Pancreas (tissue), 10 donors: ENCODE data around the gene MRGPRX2. TPM values are rescaled to one million over a fixed set of nuclear protein-coding genes. Genes with fewer than 3 reads are reported as not detected.
A peak's percentile ranks its signal among the peaks of the same experiment; 100 is the strongest.

Source experiments
- ATAC-seq, 4 donors: fragments of 200-7000 bp; cut with Tn5 transposase; one replicate each; pipeline versions ENCODE4 v1.8.0 to v1.9.1; 2020; ENCODE audit warnings: mild to moderate bottlenecking in 4 of 4, moderate library complexity in 4 of 4
- DNase-seq, 6 donors: peaks; one replicate each; pipeline ENCODE4 v3.0.0-alpha.2; 2020
- FAIRE-seq: peaks from 2 replicates; lab custom pipeline; 2012; peaks lifted over from hg19 to GRCh38; lab: Jason Lieb, UNC
- H3K27ac ChIP-seq, 4 donors: fragments of 200-600 bp; sonication (generic); 1 replicate in 3 of 4; 2 replicates in 1 of 4; pipeline versions ENCODE4 v1.5.0 to v1.8.0; 2020
- H3K27me3 ChIP-seq, 4 donors: fragments of 200-600 bp; one replicate each; pipeline ENCODE4 v1.8.0; 2021
- H3K36me3 ChIP-seq, 3 donors: fragments of 200-600 bp; sonication (generic) in 1 of 3; one replicate each; pipeline versions ENCODE4 v1.5.0 to v1.8.0; 2020 to 2021
- H3K4me1 ChIP-seq, 3 donors: fragments of 200-600 bp; one replicate each; pipeline ENCODE4 v1.8.0; 2021
- H3K4me3 ChIP-seq, 4 donors: fragments of 200-600 bp; sonication (generic) in 2 of 4; one replicate each; pipeline versions ENCODE4 v1.5.0 to v1.8.0; 2020 to 2021
- H3K9me3 ChIP-seq, 4 donors: fragments of 200-600 bp; one replicate each; pipeline ENCODE4 v1.8.0; 2021
- CTCF ChIP-seq, 4 donors: fragments of 200-600 bp; sonication (generic) in 3 of 4; IDR thresholded peaks; one replicate each; pipeline versions ENCODE4 v1.5.0 to v1.8.0; 2021; ENCODE audit warnings: antibody characterized with exemption in 4 of 4
- WGBS, 2 donors: extraction: QIAGEN DNeasy Blood & Tissue Kit; methylation state at CpG; one replicate each; pipeline ENCODE4 v1.1.7; 2013; 5-methylcytosine and 5-hydroxymethylcytosine counted together
- intact Hi-C, 3 donors: fragments of 100-400 bp; cut with DNase I; formaldehyde crosslinking; loops; one replicate each; pipeline versions ENCODE4 v1.11.1 to v1.14.2; 2022
- polyA plus RNA-seq, 2 donors: library from polyadenylated mRNA; stranded (reverse); fragments of 200-250 nt; gene quantifications; one replicate each; pipeline ENCODE4 v1.2.3, GENCODE V29; 2013
- total RNA-seq, 6 donors: library from RNA; stranded (reverse); fragmentation: NEBNext Ultra II Directional in 4 of 6; extraction: Animal tissue kit (Norgen Biotek cat#: 25700) in 4 of 6; gene quantifications; one replicate each; pipeline versions ENCODE4 v1.2.1 to v1.2.4, GENCODE V29; 2021 to 2023
- donor health status: healthy with polysubstance abuse.
- donor health status: DM: no; HTN: no; CAD: no; lungs with moderate emphysema.
- donor health status: DM: no; HTN: no; CAD: no.
- donor health status: control.
- donor health status: control.
- donor health status: Bipolar disorder and iron deficiency.
- donor health status: DM: yes; HTN: yes; CAD: no.
- donor health status: DM: no; HTN: no; CAD: no.
- donor health status: DM: no; HTN: no; CAD: no.
- donor health status: DM: yes; HTN: yes; CAD: no.

Gene MRGPRX2
- total and polyA plus RNA-seq, 8 donors = 0.05 to 0.09 TPM; not detected in 6

GRCh38 chr11:19087658-19088057 is 27.1 kb upstream of the MRGPRX2 start:
- no peak for DNase-seq
- H3K9me3 ChIP-seq = no peaks in the 10 kb centered on the region
- H3K4me1 ChIP-seq = no peaks in the 10 kb centered on the region
- H3K4me3 ChIP-seq = no peak overlapping the region
- FAIRE-seq = no peak
- WGBS, 2 donors = 80 to 87% methylated on average over 8 of the region's 8 CpGs
- ATAC-seq = no peak
- intact Hi-C loops = no loop called here
- TF ChIP-seq CTCF (IDR thresholded peaks at IDR 0.05) = no peak
- no peaks in the 10 kb centered on the region for H3K36me3 ChIP-seq
- H3K27me3 ChIP-seq = no peaks in the 10 kb centered on the region
- no peak overlapping the region for H3K27ac ChIP-seq

GRCh38 chr11:19084661-19085315 is 24.3 kb upstream of the MRGPRX2 start:
- no peak for TF ChIP-seq CTCF (IDR thresholded peaks at IDR 0.05)
- ATAC-seq (no peak), DNase-seq (no peak), FAIRE-seq (no peak)
- Histone ChIP-seq H3K9me3 (no peaks in the 10 kb centered on the region), H3K27ac (no peak overlapping the region), H3K4me3 (no peak overlapping the region), H3K4me1 (peaks cover 11 to 13% (median 13%) of the 10 kb centered on the region in 3 donors), H3K27me3 (no peaks in the 10 kb centered on the region), H3K36me3 (no peaks in the 10 kb centered on the region)
- WGBS, 2 donors = 68 to 72% methylated on average over 5 of the region's 5 CpGs
- intact Hi-C loops = no loop called here

GRCh38 chr11:19083166-19083565 is 22.6 kb upstream of the MRGPRX2 start:
- intact Hi-C loops = no loop called here
- H3K4me3 ChIP-seq = no peak overlapping the region

GRCh38 chr11:19080579-19080993 is 20.1 kb upstream of the MRGPRX2 start:
- FAIRE-seq = no peak
- H3K36me3 ChIP-seq = no peaks in the 10 kb centered on the region
- peak; percentile 64 to 89 (median 88) for DNase-seq
- peak overlapping the region in 3 of 4 donors; percentile 62 to 73 (median 64) for H3K27ac ChIP-seq
- no peak overlapping the region for H3K4me3 ChIP-seq
- no peaks in the 10 kb centered on the region for H3K27me3 ChIP-seq
- 16% methylated on average over 6 of the region's 6 CpGs for WGBS, 2 donors
- TF ChIP-seq CTCF (IDR thresholded peaks at IDR 0.05) = no peak
- no peaks in the 10 kb centered on the region for H3K9me3 ChIP-seq
- peak; percentile 92 to 95 (median 92) for ATAC-seq
- peaks cover 13 to 22% (median 14%) of the 10 kb centered on the region in 3 donors for H3K4me1 ChIP-seq
- intact Hi-C loops = no loop called here

More at GRCh38 chr11:19083166-19083565, 22.6 kb upstream of the MRGPRX2 start:
- peaks cover 13 to 15% (median 14%) of the 10 kb centered on the region in 3 donors for H3K4me1 ChIP-seq
- H3K27me3 ChIP-seq = no peaks in the 10 kb centered on the region
- H3K9me3 ChIP-seq = no peaks in the 10 kb centered on the region
- FAIRE-seq = no peak
- H3K36me3 ChIP-seq = no peaks in the 10 kb centered on the region
- 94 to 100% methylated on average over 1 of the region's 1 CpG for WGBS, 2 donors
- DNase-seq = no peak
- TF ChIP-seq CTCF (IDR thresholded peaks at IDR 0.05) = no peak
- H3K27ac ChIP-seq = no peak overlapping the region
- ATAC-seq = no peak
